GM12865 (cell line): ENCODE measurements around the gene CDH4.

Experiments used
- DNase-seq: peaks from one replicate; pipeline ENCODE4 v3.0.0; 2010; ENCODE audit warnings: low read depth
- H3K4me3 ChIP-seq: 2 replicates; pipeline ENCODE4 v1.5.1; 2011; ENCODE audit warnings: mild to moderate bottlenecking, low read depth, low read length, control low read depth
- TF ChIP-seq, protein P1 (sequence below): IDR thresholded peaks from 2 replicates; pipeline ENCODE4 v1.5.1; 2011; ENCODE audit warnings: low read length, control low read depth, low read depth, inconsistent platforms; ENCODE audit not compliant: insufficient read depth; ENCODE audit errors: missing control alignments

CDH4 gene

DNA sequence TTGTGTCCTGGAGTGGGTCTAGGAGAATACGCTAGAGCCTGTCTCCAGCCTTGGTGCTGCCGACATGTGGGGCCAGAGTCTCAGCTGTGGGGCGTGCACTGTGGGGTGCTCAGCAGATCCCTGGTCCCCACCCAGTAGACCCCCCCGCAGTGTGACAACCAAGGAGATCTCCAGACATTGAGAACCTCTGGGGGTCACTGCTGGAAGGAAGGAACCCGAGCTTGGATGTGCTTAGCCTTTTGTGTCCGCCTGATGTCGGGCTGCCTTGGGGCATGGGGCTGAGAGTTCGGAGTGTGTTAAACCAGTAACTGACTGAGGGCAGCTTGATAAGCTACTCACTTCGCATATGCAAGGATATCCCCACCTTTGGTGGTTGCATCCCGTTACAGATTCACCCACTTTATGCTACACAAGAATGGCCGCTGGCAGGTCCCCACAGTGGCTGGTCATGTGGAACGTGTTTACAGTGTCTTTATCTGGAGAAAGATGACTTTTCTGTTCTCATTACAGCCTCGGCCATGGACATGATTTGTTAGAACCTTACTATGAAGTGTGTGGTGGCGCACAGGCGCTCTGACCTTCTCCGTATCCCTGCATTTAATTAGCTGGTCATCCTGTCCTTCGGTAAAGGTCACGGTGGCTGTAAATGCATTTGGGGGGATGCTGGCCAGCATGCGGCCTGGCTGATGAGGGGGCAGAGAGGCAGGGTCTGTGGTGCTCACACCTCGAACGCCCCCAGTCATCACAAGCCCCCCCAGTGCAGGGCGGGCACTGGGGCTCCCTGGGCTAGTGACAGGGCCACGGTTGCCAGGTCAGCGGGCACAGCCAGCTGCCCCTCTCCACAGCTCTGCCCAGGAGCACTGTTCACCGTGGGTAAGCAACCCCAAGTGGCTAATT, 446.8 kb downstream of the CDH4 start:
- TF ChIP-seq, protein P1, sequence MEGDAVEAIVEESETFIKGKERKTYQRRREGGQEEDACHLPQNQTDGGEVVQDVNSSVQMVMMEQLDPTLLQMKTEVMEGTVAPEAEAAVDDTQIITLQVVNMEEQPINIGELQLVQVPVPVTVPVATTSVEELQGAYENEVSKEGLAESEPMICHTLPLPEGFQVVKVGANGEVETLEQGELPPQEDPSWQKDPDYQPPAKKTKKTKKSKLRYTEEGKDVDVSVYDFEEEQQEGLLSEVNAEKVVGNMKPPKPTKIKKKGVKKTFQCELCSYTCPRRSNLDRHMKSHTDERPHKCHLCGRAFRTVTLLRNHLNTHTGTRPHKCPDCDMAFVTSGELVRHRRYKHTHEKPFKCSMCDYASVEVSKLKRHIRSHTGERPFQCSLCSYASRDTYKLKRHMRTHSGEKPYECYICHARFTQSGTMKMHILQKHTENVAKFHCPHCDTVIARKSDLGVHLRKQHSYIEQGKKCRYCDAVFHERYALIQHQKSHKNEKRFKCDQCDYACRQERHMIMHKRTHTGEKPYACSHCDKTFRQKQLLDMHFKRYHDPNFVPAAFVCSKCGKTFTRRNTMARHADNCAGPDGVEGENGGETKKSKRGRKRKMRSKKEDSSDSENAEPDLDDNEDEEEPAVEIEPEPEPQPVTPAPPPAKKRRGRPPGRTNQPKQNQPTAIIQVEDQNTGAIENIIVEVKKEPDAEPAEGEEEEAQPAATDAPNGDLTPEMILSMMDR = no peak
- no peak for DNase-seq
- no peak overlapping the region for H3K4me3 ChIP-seq

DNA sequence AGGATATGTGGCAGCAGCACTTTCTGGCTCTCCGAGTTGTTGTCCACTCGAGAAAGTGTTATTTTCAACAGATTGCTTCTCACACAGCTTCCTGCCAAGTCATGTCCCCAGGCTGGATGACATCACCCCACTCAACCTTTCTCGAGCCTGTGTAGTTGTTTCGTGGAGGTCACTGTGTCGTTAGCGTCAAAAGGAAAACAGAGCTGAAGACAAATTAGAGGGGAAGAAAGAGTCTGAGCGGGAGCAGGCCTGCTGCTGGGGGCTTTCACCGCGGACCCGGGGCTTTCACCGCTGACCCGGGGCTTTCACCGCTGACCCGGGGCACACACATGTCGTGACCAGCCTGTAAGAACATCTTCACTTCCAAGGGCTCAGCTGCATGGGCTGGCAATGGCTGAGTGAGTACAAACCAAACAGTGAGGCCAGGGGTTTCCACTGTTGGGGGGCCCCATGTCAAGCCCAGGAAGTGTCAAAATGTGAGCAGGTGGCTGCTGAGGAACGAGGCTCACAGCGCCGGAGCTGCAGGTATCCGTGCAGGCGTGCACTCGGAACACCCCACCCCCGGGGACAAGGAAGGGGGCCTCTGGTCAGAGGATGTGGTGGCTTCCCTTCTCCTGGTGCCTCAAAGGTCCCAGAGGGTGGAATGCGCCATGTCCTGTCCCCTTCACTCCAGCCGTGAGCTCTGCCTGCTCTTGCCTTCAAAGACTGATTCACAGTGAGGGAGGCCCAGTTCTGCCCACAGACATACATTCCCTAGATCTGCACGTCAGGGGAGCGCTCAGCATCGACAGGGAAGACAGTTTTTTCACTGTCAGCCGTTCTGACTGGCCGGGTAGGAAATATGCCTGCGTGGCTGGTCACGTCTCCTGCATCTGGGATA, 447.7 kb downstream of the CDH4 start:
- H3K4me3 ChIP-seq = no peak overlapping the region
- TF ChIP-seq, protein P1 = no peak
- no peak for DNase-seq

- TF ChIP-seq, protein P1 = no peak
- no peak for DNase-seq
- H3K4me3 ChIP-seq = no peak overlapping the region
These were observed 448.6 kb downstream of the CDH4 start for GRCh38 chr20:61700595-61701140.

- TF ChIP-seq, protein P1 = no peak
- DNase-seq = no peak
- no peak overlapping the region for H3K4me3 ChIP-seq
These were observed 449.3 kb downstream of the CDH4 start for GRCh38 chr20:61701401-61701800.

DNA sequence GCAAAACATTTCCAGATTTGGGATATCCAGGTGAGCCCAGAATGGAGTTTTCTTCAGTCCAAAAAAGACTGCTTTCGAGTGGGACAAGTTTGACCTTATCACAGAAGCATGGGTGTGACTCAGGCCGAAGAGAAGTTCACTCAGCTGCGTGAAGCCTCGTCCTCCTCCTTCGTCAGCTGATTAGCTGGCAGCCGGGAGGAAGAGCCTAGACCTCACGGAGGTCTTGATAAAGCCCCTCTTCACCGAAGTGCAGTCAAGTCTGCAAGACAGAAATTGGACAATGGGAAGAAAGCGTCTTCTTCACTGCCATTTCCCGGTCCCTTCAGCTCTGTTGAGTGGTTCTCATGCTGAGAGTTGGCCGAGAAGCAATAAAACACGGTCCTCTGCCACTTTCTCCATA, 449.7 kb downstream of the CDH4 start:
- H3K4me3 ChIP-seq = no peak overlapping the region
- no peak for DNase-seq
- TF ChIP-seq, protein P1 = no peak

- no peak overlapping the region for H3K4me3 ChIP-seq
- no peak for DNase-seq
- TF ChIP-seq, protein P1 = no peak
These were observed 450.2 kb downstream of the CDH4 start for GRCh38 chr20:61702246-61702645.
